ENCODE measurements around the gene PRMT5.

Gene PRMT5
- 15.5 to 49.7 (median 29.8) reads per million in 17 experiments for total RNA-seq

- peak; percentile 98 to 100 (median 99) for DNase-seq
Observed at GRCh38 chr14:22929104-22929960, at the start of gene PRMT5. PRMT5 (minus strand) TSS chr14:22929376; CDS start chr14:22929361, 15 bp downstream.

DNA sequence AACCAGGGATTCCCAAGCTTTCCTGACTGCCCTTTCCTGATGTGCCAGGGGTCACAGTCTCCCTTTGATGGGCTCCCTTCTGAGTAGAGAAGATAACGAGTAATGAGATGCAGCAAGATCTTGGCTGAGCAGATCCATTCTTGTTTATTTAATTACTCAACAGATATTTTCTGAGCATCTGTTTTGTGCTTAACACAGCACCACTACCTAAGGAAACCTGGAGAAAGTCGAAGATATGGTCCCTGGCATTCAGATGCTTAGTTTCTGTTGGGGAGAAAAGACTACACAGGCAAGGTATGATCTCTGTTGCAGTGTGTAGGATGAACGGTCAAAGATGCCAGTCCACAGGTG lies 49.3 kb upstream of the PRMT5 start:
- DNase-seq, result no peak

- DNase-seq, result no peak
Observed at GRCh38 chr14:22977684-22978486, 48.7 kb upstream of the PRMT5 start.

GRCh38 chr14:22977434-22977683 lies 48.2 kb upstream of the PRMT5 start:
- DNase-seq, result no peak

GRCh38 chr14:22976620-22977433 lies 47.7 kb upstream of the PRMT5 start:
- DNase-seq, result peak in 2 of 4 experiments; percentile 30 to 31

DNA sequence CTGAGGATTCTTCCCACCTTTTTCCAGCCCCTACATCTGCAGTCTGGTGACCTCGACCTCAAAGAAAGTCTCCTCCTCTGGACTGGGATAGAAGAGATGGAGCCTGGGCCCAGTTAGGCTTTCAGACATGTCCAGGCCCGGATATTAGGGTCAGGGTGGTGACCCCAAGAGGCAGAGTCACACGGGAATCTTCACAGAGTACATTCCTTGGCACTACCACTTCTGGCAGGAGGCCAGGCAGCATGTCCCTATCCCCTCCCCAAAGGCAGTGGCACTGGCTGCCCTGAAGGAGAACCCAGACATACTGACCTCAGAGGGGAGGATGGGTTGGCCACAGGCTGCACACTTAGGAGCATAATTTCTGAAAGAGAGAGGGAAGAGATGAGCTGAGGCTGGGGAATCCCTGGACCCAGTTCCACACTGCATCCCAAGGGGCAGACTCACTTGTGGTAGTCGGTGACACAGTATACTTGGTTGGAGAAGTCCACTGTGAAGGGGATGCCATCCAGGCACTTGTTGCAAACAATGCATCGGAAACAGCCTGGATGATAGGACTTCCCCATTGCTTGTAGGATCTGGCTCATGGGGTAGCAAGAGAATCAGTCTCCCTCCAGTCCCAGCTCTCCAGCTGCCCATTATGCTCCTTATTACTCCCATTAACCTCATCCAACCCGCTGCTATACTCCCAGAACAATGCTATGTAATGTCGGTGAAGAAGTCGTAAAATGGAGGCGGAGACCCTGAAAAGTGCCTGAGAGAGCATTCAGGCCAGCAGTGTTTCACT lies 45.5 kb upstream of the PRMT5 start:
- no peak for DNase-seq

DNA sequence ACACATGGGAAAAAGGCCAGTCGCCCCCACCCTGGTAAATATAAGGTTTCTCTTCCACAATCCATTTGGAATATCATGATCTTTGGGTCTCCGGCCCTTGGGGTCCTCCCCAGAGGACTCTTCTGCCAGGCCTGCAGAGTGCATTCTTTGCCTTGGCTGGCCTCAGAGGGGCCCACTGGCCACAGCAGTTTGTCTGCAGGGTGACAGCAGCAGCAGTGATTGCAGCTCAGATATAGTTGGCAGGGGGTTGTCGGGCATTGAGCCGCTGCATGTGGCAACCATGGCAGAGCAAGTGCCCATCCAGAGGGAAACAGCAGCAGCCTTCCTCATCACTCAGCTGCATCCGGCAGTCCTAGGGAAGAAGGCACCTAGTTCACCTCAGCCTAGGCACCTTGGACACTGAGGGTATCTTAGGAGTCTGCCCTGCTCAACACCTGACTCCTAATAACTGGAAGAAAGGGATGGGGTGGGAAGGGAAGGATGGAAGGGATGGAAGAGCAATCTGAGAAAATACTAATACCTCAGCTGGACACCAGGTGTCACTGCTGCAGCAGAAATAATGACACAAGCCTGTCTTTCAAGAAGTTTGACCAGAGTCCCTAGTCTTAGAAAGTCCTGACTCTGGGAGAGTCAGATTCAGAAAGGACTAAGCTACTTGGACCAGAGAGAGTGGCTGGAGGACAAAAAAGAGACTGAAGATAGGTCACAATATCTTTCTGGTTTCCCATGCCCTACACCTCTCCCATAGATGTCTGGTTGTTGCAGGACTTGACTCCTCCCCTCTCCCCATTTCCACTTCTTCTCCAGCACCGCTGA lies 44.2 kb upstream of the PRMT5 start:
- DNase-seq, result peak; percentile 70 to 76 (median 74)

DNA sequence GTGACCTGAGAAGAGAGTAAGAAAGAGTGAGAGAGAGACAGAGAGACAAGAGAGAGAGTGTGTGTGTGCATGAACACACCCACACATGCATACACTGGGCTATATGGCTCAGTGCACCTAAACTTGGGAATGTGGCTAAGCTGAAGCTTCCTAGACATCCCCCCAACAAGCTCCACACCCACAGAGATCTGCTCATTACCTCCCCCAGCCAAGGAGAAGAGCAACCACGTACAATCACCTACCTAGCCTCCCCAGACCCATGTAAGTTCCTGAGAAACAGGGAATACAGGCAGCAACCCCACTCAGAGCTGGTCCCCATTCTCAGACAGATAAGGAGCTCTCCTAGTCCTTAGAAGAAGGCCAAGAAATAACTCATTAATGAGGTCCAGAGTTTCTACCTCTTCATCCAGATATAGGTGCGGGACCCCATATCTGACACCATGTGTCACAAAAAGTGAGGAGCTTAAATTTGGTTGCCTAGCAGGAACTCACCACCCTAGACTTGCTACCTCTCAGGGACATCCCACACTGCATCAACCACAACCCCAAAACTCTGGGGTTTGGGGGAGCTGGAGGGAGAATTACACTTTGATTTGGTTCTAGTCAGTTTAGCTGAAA lies 43.2 kb upstream of the PRMT5 start:
- DNase-seq, result no peak

DNA sequence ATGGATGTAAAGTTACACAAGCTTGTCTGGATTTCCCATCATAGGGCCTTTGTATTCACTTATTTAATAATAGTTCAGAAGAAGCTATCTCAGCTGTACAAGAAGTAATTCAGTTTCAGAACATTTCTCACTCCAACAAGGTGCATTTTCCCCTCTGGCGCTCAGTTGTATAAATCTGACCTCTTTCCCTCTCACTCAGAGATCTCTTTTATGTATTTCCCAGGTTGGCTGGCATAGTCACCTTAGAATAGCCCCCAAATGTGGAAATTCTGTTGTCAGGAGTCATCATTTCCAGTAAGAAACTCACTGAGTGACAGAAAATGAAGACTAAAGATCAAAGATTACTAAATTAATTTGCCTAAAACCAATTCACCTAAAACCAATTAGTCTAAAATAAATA lies 42.0 kb upstream of the PRMT5 start:
- no peak for DNase-seq

GRCh38 chr14:22966783-22967269 lies 37.6 kb upstream of the PRMT5 start:
- no peak for DNase-seq

GRCh38 chr14:22965916-22966782 lies 37.0 kb upstream of the PRMT5 start:
- DNase-seq, result peak in 1 of 4 experiments; percentile 17

DNA sequence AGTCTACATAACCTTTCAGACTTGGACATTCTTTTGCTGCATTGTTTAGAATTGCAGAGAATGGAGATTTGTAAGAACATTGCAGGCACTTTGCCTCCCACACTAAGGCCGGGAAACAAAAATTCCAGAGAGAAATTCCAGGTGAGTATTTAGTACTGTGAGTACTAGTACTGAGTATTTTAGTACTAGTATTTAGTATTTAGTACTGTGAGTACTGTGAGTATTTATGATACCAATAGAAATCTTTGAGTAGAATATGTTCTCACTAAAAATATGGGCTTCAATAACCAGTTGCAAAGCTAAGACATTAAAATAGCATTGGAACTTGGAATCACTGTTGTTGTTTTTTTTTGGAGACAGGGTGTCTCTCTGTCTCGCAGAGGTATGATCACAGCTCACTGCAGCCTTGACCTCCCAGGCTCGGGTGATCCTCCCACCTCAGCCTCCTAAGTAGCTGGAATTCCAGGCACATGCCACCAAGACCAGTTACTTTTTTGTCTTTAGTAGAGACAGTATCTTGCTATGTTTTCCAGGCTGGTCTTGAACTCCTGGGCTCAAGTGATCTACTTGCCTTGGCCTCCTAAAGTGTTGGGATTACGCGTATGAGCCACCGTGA lies 33.0 kb upstream of the PRMT5 start:
- DNase-seq, result no peak

DNA sequence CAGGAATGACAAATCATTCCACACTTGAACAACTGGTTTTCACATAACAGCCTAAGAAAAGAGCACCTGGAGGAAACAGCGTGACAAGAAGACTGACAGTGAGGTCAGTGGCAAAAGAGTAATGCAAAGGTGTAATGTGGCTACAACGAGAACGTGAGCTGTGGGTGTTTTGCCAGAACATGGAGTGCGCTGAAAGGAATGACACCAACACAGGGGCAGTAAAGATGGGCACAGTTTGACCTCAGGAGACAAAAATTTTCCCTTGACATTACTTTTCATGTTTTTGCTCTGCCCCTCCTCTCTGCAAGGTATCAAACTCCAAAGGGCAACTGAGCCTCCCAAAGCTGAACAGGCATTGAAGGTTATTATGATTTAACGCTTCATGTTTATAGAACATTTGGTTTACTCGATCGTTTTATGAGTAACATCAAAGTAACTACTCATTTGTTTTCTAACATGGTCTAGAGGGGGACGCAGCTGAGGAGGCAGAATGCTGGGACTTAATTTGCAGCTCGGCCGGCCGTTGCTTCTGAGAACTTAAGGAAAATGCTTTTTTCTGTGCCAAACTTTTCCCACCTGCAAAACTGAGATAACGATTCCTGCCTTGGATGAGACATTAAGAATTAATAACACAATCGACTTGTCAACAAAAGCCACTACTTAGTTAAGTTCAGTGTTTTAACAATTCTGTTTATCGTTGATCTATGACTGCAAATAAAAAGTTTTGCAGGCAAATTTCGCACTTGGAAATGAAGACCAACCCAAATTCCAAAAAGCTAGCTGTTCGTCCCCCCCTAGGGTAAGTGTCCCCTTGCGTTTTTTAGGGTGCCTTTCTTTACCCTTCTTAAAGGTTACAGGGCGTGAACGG lies 26.8 kb upstream of the PRMT5 start:
- peak in 2 of 4 experiments; percentile 13 to 17 for DNase-seq

- DNase-seq, result no peak
Observed at GRCh38 chr14:22952418-22952817, 23.2 kb upstream of the PRMT5 start.

DNA sequence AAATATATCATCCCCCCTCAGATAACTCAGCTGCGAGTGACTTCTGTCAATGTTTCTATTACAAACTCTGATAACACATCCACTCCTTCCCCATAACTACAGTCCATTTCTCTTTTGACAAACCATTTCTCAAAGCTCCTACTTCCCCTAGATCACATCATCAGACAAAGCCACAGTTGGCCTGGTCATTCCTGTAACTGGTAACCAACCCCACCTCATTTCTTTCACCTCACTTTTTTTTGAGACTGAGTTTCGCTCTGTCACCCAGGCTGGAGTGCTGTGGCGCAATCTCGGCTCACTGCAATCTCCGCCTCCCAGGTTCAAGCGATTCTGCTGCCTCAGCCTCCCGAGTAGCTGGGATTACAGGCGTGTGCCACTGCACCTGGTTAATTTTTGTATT lies 22.6 kb upstream of the PRMT5 start:
- peak; percentile 13 to 56 (median 38) for DNase-seq

DNA sequence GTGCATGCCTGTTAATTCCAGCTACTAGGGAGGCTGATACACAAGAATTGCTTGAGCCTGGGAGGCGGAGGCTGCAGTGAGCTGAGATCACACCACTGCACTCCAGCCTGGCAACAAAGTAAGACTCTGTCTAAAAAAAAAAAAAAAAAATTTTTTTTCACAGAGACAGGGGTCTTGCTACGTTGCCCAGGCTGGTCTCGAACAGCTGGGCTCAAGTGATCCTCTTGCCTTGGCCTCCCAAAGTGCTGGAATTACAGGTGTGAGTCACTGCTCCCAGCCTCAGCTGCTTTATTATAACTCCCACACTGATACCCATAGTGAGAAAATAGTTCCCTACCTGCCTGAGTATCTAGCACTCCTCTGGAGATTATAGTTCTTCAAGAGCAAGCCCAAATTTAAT lies 16.5 kb upstream of the PRMT5 start:
- DNase-seq, result no peak

- DNase-seq, result no peak
Observed at GRCh38 chr14:22939684-22940083, 10.5 kb upstream of the PRMT5 start.

DNA sequence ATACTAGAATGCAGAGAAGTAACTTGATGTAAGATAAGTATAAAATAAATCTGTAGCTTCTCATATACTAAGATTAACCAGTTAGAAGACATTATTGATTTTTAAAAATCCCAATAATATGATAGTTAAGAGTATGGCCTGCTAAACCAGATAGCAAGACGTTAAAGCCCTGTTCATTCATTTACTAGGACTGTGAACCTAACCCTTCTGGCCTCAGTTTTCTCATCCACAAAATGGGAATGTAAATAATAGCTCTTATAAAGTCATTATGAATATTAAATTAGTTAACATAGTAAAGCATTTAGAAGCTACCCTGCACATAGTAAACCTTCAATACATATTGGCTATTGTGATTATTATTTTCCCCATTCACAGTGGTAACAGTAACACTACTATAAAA lies 6.0 kb upstream of the PRMT5 start:
- no peak for DNase-seq

All from suppressor macrophage (primary cell).